HG03439 (cell line): ENCODE measurements around the gene NME3.
"Not testable (repeated sequence)": the region's sequence is repeated elsewhere in the genome, so short reads cannot be mapped to it uniquely, and the experiment has no call there.

ENCODE experiments used
- ATAC-seq: cut with Tn5 transposase; IDR thresholded peaks from one replicate; pipeline ENCODE4 v1.9.1; 2021; ENCODE audit warnings: mild to moderate bottlenecking, moderate library complexity; ENCODE audit not compliant: unreplicated experiment

The NME3 gene

DNA sequence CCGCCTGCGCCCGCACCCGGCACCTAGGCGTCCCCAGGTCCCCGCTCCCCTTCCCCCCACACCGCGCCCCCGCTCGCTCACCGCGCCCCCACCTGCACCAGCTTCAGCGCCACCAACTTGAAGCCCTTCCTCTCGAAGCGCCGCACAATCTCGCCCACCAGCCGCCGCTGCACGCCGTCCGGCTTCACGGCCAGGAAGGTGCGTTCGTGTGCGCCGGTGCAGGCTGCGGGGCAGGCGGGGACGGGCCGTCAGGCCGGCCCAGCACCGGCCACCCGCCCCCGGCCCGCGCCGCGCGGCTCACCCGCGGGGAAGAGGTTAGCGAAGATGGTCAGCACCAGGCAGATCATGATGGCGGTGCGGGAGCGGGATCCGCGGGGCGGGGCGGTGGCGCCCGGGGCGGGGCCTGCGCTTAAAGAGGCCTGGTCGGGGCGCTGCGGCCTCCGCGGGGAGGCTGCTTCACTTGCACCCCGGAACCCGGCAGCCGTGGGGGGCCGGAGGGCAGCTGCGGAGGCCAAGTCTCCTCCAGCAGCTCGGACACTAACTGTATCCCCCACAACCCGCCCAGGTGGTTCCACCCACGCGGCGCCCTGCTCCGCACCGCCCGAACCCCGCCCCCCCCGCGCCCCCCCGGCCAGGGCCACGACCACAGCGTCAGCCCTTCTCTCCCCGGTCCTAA, at the start of gene NME3:
TSS of gene NME3 (minus strand) at position 356 of the 676 bp plus-strand sequence. CDS start at position 347, 9 bp downstream.
- ATAC-seq = no peak

DNA sequence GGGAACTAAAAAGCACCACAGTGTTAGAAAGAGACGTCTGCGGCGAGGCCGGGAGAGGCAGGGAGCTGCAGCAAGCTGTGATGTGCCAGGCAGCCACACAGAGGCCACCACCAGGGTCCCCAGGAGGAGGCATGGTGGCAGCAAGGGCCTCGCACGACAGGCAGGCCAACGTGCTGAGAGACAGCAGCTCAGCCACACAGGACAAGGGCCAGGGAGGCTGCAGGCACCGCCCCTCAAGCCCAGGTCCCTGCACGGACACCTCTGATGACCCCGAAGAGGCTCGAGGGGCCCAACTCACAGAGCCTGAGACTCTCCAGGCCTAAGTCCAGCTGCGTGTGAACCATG, 49.6 kb upstream of the NME3 start:
- ATAC-seq = no peak

DNA sequence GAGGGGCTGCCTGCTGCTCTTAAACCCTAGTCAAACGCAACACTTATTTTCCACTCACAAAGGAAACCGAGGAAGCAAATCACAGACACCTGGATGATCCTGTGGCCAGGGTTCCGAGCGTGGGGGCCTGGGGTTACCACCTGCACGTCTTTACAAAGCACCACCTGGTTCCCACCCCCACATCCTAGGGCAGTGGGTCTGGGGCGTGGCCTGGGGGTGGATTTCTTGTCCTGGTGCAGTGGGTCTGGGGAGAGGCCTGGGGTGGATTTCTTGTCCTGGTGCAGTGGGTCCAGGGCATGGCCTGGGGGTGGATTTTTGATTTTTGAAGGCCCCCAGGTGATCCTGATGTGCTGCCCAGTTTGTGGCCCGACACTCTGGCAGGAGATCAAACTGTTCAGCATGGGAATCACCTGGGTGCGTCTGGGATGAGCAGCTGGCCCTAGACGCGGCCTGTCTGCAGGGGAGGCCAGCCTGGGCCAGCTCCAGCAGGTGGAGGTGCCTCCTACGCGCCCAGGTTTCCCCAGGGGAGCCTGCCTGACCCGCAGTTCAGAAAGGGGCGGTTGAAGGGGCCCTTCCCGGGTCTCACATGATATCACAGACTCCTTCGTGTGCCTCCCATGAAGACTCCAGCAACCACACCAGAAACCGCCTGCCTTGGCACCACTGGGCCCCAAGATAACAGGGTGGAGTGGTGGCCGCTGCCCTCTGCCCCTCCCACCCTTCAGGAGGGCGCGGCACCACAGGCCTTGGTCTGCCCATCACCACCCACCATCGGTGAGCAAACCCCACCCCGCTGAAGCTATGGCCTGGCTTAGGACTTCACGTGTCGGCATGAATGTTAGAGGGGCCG, 49.0 kb upstream of the NME3 start:
- no peak for ATAC-seq

DNA sequence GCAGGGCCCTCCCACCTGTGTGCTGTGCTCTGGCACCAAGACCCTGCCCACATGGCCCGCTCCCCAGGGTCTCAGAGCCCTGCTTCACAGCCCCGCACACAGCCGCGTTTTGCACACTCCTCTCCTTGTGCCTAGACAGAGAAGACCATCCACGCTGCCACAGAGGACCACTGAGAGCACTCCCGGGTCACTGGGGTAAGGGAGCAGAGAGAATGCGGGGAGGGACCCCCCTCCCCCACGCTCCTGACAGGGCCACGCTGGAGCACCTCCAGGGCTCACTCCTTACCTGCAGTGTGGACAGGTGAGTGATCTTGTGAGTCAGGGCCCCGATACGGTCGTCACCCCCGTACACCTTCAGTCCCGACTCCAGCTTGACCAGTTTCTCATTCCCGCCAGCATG, 48.3 kb upstream of the NME3 start:
- ATAC-seq = no peak

DNA sequence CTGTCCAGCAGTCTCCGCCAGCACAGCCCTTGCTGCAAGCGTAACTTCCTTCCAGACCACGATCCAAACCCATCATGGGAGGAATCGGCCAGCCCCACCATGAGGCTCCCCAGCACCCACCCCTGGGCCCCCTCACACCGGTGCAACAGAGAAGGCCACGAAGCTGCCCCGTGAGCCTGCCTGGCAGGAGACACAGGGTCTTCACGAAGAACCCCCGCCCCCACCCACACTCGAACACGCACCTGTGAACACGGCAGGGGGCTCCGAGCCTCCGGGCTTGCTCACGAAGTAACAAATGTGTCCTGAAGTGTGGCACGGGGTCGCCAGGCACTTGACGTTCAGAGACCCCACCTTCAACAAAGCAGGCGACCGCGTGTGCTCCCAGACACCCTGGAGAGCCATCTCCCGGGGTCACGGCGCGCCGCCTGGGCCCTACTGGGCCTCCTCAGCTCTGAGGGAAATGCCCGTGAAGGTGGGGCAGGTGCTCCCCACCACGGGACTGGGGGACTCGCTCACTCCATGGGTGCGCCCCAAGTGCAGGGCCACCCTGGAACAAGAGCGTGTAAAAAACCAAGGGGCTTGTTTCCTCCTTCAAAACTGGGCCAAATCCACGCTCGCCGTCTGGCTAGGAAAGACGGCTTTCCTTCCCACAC, 47.7 kb upstream of the NME3 start:
- ATAC-seq = no peak

DNA sequence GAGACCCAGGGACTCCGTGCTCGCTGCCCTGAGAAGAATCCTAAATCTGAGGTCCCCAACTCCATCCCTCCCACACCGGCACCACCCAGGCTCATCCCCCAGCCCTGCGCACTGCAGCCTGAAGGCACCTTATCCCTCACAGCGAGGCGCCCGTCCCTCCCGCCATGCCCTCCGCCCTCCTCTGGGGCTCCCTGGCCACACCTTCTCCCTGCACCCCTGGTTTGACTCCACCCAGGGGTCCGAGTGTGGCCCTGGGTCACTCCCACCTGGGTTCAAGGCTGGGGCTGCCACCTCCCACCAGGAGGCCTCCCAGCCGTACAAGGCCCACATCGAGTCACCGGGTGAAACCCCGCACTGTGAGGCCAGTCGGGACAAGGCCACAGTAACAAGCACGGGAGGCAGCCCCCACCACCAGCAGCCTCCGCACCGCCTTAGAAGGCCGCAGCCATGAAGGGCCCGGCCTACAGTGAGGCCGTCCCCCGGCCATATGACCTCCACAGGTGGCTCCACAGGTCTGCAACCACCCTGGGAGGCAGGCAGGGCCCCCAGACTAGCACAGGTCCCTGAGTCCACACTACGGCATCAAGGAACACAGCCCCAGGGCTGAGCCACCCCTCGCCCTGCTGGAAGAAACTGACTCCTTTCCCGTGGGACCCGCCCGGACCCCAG, 47.0 kb upstream of the NME3 start:
- ATAC-seq = no peak

- ATAC-seq = no peak
Observed at GRCh38 chr16:1817716-1818115, 46.4 kb upstream of the NME3 start.

DNA sequence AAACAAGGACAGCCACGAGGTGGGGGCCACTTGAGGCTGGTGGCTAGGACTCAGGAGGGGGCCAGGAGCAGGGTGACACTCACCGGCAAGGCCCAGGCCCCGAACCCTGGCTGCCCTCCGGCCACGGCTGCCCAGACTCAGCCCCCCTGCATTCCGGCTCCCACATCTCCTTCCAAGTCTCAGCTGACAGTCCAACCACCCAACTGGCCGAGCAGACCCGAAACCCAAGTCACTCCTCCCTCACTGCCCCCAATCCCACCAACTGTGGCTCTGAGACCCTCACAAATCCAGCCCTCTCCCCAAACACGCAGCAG, 45.9 kb upstream of the NME3 start:
- no peak for ATAC-seq

DNA sequence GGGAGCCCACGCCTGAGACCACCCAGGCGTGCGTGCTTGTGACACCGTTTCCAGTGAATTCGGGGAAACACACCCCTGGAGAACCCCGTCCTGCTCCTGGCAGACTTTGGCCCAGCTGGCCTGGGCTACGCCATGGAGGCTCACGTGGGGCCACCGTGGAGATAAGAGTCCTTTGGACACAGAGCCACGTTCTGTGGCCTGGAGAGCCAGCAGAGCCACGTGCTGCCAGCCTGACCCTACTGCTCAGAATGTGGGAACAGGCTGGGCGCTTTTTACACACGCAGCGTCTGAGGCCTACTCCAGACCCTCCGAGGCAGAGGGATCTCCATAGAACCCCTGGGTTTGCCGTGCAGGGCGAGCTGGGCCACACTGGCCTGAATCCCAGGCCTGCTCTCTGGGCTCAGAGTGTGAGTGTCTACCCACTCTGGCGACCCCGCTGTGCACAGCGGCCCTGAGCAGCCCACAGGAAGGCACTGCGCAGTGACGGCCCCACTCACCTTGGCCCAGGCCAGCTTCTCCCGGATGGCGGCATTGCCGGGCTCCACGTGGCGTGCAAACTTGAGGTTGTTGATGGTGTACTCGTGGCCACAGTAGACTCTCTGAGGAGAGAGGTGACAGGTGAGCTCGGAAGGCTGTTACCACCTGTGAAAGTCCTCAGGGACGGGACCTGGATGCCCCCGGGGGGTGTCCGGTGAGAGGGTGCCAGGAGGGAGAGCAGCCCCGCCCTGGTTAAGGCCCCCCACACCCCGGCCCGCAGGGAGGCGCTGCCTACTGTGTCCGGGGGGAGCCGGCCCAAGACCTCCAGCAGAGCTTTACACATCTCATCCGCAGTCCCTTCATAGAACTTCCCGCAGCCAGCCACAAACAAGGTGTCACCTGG, 45.3 kb upstream of the NME3 start:
- ATAC-seq = no peak

DNA sequence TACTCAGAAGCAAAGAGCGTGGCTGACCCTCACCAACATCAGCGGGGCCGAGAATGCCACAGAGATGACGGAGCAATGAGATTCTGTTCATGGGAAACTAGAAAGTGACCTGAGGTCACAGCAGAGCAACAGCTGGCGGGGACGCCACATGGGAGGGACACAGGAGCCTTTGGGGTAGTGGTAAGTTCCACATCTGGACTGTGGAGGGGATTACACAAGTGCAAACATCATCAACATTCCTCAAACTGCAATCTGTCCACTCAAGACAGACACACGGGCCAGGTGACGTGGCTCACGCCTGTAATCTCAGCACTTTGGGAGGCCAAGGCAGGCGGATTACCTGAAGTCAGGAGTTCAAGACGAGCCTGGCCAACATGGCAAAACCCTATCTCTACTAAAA, 44.1 kb upstream of the NME3 start:
- ATAC-seq = no peak

DNA sequence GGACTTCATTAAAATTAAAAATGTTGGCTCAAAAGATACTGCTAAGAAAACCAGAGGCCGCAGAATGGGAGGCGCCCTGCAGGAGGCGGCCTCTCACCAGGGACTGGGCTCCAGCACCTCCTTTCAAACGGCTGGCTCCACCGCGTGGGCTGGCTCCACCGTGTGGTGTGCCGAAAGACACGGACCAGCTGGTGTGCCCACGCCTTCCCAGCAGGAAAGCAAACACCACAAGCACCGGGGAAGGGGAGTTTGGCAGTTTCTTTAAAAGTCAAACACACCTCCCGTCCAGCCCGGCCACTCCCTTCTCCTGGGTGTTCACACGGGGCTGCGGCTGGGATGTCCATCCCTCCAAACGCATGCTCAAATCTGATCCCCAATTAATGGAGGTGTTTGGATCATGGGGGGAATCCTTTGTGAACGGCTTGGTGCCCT, 41.4 kb upstream of the NME3 start:
- no peak for ATAC-seq

- no peak for ATAC-seq
Observed at GRCh38 chr16:1810536-1810935, 39.2 kb upstream of the NME3 start.

- ATAC-seq = no peak
Observed at GRCh38 chr16:1810106-1810505, 38.8 kb upstream of the NME3 start.

DNA sequence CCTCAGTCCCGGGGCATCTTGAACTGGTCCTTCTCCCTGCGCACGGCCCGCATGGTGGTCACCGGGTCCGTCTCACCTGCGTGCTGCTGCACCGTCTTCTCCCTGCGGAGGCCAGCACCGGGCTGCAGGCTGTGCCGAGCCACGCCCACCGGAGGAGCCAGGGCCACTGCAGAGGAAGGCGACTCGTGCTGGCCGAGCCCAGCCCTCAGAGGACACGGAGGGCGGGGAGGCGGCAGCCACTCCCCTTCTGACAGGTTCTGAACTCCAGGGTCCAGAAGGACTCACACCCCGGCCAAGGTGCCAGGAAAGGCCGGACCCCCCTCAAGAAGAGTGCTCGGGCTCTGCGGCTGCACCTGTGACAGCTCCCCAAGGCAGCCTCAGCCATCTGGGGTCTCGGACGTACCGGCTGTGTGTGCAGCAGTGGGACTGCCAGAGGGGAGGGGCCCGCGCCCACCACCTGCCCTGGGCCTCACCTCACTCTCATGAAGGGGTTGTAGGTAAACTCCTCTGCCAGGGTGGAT, 38.0 kb upstream of the NME3 start:
- no peak for ATAC-seq

- ATAC-seq = no peak
Observed at GRCh38 chr16:1808691-1809090, 37.3 kb upstream of the NME3 start.

DNA sequence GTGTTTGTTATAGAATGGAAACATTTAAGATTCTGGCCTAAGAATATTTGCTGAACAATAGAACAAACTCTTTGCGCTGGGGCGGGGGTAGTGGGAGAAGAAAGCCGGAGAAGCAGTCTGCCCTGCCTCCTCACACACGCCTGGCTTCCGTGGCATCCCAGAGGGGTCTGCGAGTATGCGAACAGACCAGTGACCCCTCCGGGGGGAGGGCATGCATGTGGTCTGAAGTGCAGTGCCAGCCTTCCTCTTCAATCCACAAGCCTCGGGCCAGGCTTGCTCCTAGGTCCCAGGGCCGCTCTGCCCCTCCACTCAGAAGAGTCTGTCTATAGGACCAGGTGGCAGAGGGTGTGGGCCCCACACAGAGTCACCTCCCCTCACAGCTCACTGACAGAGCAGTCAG, 36.3 kb upstream of the NME3 start:
- ATAC-seq = no peak

DNA sequence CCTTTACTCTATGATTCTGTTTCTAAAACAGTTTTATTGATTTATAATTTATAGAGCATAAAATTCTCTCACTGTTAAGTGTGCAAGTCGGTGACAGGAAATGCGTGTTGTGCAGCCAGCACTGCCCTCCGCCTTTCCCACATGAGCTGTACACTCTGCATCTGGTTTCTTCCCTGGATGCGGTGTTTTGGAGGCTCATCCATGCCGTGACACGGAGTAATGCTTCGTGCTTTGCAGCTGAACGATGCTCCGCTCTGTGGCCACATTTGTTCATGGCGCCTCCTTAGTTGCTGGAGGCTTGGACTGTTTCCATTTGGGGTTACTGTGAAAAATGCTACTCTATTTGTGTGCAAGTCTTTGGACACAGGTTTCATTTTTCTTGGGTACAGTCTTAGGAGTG, 29.4 kb upstream of the NME3 start:
- no peak for ATAC-seq

DNA sequence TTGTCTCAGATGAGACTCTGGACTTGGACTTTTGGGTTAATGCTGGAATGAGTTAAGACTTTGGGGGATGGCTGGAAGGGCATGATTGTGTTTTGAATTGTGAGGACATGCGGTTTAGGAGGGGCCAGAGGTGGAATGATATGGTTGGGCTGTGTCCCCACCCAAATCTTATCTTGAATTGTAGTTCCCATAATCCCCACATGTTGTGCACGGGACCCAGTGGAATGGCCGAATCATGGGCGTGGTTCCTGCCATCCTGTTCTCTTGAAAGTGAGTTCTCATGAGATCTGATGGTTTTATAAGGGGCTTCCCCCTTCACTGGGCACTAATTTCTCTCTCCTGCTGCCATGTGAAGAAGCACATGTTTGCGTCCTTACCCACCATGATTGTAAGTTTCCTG, 27.9 kb upstream of the NME3 start:
- ATAC-seq = not testable (repeated sequence)

GRCh38 chr16:1794908-1795666, 23.7 kb upstream of the NME3 start:
- no peak for ATAC-seq
